Daoy (cell line): Measurements from ENCODE around the gene ATG12. TPM values are rescaled to one million over a fixed set of nuclear protein-coding genes. Genes with fewer than 3 reads are reported as not detected.

ENCODE experiments used
- DNase-seq: peaks from one replicate; pipeline ENCODE4 v3.0.0-alpha.2; 2015; ENCODE audit warnings: low read depth
- total RNA-seq: library from RNA; depleted of rRNA; stranded (reverse); fragments of >200 nt; shearing (Covaris generic); gene quantifications from 2 replicates; pipeline ENCODE4 v1.2.3, GENCODE V29; 2014; rRNA removed

Gene ATG12
- total RNA-seq, 1 experiment from 2014 or later = 64.1 TPM

DNA sequence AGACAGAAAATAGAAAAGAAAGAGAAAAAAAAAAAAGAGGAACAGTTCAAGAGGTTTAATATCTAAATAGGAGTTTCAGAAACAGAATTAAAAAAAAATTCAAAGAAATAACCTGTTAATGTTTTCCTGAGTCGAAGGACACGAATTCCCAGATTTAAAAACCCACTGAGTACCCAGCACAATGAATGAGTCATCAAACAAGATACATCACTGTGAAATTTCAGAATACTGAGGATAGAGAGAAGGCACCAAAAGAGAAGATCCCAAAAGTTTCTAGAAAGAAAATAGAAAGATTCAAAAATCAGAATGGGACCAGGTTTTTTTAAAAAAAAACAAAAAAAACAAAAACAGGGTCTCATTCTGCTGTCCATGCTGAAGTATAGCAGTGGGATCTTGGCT, 33.7 kb downstream of the ATG12 start:
- no peak for DNase-seq

DNA sequence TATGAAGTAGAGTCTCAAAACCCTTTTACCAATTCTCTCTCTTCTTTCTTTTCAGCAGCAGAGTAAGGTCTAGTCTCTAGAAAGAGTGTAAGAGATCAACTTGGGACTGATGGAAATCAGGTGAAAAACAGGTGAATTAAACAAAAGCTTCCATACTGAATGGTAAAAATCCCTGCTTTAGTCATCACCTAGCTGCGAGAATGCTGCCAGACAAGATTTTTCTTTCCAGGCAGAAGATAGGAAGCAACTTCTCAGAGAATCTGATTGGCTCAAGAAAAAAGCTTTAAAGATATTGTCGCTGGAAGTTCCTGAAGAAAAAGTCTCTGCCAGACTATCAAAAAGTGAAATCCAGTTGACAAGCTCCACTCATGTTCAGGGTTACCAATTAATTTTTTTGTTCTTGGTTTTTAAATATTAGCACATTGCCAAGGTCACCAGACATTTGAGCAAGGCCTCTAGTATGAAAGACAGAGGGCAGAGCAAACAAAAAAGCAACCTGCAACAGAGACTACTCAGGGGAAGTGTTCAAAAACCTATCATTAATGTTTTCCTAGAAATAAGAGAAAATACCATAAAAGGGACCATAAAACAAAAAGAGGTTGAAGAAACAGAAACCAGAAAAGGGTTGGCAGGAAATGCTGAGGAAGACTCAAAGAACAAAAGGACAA, 34.2 kb downstream of the ATG12 start:
- no peak for DNase-seq

DNA sequence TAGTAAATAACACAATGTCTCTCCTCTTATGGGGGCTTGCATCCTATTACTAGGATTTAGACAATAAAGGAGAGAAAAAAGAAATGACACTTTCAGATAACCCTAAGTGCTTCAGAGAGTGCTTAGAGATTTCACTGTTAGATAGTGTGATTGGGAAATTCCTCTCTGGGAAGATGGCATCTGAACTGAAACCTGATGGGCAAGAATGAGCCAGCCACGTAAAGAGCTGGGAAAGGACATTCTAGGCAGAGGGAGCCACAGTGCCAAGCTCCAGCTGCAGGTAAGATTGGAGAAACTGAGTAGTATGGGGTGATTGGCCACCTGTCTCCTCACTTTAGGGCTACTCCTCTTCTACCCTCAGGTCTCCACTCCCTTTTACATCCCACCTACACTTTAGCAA, 39.4 kb downstream of the ATG12 start:
- DNase-seq = no peak

DNA sequence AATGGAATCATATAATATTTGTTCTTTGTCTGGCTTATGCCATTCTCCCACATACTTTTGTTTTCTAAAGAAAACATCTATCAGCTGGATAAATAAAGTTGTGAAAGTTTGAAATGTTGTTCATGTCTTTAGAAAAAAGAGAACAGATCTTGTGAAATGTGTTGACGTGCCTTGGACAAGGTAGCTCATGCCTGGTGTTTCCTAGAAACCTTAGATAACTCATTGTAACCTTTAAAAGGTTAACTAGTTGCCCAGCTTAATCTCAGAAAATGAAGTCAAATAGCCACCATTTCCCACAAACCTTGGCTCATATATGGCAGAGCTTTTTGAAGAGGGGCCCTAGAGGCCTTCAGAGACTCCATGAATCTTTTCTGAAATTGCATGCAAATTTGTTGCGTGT, 40.2 kb downstream of the ATG12 start:
- no peak for DNase-seq

DNA sequence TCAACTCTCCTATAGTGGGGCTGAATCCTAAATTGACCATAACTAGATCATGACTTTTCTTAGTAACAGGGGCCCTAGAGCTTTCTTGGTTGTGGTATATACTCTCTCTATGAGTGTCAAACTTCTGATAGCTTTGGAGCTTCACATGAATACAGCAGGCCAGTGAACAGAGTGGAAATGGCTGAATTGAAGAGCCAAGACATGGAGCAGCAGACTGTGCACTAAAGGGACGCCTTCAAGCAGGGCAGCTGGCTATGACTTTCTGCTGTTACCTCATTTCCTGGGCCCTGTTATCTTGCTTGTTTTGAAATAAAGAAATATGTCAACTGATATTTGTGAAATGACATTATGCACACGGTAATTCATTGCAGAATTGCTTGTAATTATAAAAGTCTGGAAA, 41.3 kb downstream of the ATG12 start:
- no peak for DNase-seq

DNA sequence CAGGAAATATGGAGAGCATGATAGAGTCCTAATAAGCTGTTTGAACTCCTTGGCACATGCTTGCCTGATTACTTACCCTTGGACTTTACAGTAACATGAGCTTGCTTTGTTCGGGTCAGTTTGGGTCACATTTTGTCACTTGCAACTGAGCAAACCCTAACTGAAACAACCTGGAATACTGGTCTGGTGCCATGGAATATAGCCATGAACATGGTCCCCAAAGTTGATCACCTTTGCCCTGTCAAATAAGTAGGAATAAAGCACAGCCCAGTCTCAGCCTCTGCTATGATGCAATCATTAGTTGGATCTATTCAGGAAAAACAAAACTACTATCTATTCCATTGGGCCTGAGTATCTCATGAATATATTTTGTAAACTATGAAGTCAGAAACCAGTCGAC, 43.1 kb downstream of the ATG12 start:
- DNase-seq = no peak

DNA sequence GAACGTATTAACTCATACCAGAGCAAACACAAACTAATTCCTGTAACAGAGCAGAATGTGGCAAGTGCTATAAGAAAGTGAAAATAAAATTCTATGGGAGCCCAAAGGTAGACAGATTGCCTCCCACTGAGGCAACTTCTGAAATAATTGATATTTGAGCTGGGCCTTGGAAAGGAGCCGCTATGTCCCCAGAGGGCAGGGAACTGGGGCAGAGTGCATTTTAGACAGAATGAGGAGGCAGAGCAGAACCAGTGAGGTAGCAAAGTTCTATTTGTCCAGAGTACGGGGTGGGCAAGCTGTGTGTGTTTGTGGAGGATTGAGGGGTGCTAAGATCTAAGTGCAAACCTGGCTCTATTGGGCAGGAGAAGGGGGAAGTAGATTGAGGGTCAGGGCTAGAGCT, 44.7 kb downstream of the ATG12 start:
- DNase-seq = no peak

DNA sequence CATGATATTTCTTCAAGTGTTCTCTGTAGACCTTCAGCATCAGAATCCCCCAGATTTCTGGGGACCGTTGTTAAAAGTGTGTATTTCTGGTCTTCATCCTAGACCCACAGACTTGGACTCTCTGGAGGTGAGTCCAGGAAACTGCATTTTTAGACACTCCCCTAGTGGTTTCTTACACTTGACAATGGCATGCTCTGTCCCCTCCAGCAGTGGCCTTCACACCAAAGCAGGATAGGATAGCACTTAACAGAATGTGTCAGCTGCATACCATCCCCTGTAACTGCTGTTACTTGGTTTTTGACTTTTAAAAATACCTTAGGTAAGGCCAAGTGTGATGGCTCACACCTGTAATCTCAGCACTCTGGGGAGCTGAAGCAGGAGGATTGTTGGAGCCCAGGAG, 45.7 kb downstream of the ATG12 start:
- no peak for DNase-seq

DNA sequence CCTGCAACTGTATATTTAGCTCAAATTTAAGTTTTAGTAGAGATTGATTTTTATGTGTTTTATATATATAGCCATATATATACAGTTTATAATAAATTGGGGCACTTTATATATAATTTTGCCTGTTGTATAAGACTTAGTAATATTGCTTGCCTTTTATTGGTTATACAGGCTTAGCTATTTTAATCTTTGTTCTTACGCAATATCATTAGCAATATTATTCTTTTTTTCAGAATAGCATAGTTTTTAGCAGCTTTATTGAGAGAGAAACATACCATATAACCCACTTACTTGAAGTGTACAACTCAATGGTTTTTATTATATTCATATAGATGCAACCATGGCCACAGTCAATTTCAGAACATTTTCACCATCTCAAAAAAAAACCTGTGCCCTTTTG, 52.9 kb downstream of the ATG12 start:
- no peak for DNase-seq

DNA sequence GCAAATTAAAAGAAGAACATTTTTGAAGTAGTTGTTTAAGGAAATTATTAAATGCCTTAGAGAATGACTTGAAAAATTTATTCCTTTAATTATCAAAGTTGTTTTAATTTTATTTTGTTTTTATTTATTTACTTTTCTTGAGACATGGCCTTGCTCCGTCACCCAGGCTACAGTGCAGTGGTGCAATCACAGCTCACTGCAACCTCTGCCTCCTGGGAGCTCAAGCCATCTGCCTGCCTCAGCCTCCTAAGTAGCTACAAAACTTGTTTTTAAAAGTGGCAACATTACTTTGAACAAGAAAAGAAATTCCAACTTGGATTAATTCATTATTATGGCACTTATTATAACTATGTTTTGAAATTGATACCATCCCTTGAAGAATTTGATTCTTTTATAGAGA, 53.9 kb downstream of the ATG12 start:
- DNase-seq = no peak

DNA sequence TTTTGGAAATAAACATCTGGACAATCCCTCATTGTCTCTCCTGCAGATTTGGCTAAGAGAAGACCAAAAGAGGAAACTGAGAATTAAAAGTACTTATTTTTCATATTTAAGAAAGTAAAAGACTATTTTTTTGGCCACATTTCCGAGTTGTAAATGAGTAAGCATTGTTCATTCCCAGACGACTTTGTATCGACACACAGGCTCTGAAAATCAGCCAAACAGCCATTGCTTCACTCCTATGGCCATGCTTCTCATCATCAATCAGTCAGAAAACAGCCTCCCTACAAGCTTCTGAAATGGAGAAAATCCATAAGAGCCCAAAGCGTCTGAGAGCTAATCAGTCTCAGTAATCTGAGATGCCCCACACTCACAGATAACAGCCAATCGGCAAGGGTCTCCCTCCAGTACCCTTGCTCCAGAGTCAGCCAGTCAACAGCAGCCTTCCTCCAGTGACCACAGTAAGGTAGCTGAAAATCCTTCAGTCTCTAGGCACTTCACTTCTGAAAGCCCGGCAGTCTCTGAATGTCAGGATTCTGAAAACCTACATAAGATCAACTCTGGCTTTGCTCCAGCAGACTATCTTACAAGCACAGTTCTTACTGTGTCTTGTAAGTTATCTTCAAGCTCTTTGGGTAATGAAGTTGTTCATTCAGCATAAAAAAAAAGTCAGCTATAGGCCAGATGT, 55.8 kb downstream of the ATG12 start:
- no peak for DNase-seq

DNA sequence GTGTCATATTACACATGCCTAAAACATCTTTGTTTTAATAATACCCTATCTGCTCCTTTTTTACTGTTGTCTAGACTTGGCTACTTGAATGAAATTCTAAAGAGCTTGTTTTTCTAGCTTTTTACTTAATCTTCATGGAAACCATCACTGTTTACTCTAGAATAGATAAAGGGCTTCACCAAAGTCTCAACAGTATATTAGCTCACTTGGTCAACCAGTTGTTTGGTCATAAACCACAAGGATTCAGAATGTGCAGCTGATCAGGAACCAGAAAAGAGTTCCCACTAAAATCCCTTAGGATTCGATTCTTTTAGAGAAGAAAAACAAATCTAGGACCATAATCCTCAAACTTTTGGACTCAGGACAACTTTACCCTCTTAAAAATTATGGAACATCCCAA, 62.9 kb downstream of the ATG12 start:
- DNase-seq = no peak

Other genes with a start within 250 kb of the ATG12 start
- 0.30 and 0.40 TPM in 2 replicates for gene TICAM2, start 239.1 kb downstream of the ATG12 start, total RNA-seq
- gene TMED7, start 215.5 kb downstream of the ATG12 start, total RNA-seq = 113 and 121 TPM in 2 replicates
- 10.7 and 15.9 TPM in 2 replicates for gene CDO1, start 24.9 kb downstream of the ATG12 start, total RNA-seq
- gene AP3S1, start 370 bp upstream of the ATG12 start, total RNA-seq = 109 and 194 TPM in 2 replicates
- 0.06 TPM in 1 of 2 replicates, not detected in the other for gene LVRN, start 120.9 kb upstream of the ATG12 start, total RNA-seq
- gene ARL14EPL, start 190.9 kb upstream of the ATG12 start, total RNA-seq = 1.3 TPM in 1 of 2 replicates, not detected in the other
- 43.1 and 49.3 TPM in 2 replicates for gene COMMD10, start 243.5 kb upstream of the ATG12 start, total RNA-seq